ENCODE results near the gene WAPL. TPM values are rescaled to one million over a fixed set of nuclear protein-coding genes. Genes with fewer than 3 reads are reported as not detected.

WAPL gene
- total RNA-seq, 1 experiment from 2014 or later = 49.4 TPM

DNA sequence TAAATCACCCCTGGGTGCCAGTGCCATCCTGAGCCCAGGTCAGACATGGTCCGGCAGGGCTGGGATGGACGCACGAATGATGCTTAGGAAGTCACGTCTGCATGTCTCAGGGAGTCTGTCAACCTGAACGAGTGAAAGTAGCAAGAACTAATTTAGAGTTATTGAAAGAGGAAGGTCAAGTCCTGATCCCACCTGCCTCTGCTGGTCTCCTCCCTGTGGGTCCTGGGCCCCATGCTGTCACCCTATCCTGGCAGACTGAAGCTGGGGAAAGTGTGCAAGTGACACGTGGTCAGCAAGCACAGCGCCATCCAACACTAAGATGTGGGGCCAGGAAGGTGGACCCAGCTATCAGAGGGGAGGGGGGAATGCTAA, 128.9 kb downstream of the WAPL start:
- H3K27me3 ChIP-seq (replicated peaks; ENCODE audit: insufficient read depth, low read depth, low read length, poor library complexity) = no peaks in the 10 kb centered on the region
- DNase-seq (ENCODE audit: low spot score) = no peak
- H3K4me3 ChIP-seq (ENCODE audit: low read depth, low read length, poor library complexity, severe bottlenecking) = no peak overlapping the region
- intact Hi-C loops (cut with micrococcal nuclease; ENCODE audit: unreplicated experiment) = no loop called here
- POLR2A ChIA-PET (ENCODE audit: low non-redundant PET) = interaction anchor here (0.5 kb wide), 1 partner anchor 694 kb away, joined by 5 read pairs; no protein-coding TSS in a partner anchor
- CTCF ChIA-PET = no interaction called here
- TF ChIP-seq CTCF (conservative IDR thresholded peaks at IDR 0.05; ENCODE audit: low read depth, low read length) (no peak), EZH2 (IDR thresholded peaks at IDR 0.05; ENCODE audit: borderline replicate concordance, low read depth, low read length, poor library complexity, severe bottlenecking) (no peak)
- H3K27ac ChIP-seq (ENCODE audit: low read depth, low read length, poor library complexity, severe bottlenecking) = no peak overlapping the region
- no peaks in the 10 kb centered on the region for H3K36me3 ChIP-seq (ENCODE audit: insufficient read depth, low read length, poor library complexity, severe bottlenecking)
- no peaks in the 10 kb centered on the region for H3K9me3 ChIP-seq (ENCODE audit: low read depth, low read length, poor library complexity, severe bottlenecking)
- no peaks in the 10 kb centered on the region for H3K4me1 ChIP-seq (ENCODE audit: insufficient read depth, low read length, poor library complexity, severe bottlenecking)
- no TSS peak for BruUV-seq (replicated peaks)

DNA sequence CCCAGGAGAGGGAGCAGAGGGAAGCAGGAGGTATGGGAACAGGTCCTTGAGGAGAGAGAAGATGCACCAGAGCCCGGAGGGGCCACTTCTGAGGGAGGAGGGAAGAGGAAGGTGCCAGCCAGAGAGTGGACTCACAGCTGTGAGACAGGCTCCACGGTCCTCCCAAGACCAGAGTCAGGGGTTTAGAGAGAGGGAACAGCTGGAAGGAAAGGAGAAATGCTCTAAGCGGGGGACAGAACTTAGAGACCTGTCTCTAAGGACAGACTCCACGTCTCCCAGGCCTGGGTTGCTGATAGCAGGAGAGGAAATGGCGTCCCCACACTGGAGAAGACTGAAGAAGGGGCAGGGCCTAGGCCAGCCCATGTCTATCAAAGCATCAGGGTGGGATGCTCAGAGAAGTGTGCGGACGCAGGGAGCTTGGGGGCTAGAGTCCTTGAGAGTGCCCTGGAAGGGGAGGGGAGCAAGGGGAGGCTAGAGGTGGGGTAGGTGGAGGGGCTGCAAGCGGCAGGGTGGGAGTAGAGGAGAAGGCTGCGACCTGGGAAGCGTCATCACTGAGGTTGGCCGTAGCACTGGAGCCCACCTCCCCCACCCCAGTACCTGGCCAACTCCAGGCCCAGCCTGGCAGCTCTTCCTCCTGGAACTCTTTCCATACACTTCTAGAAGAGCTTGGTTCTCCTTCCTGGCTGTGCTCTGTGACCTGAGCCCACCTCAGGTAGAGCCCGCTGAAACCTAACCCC, 129.4 kb downstream of the WAPL start:
- DNase-seq (ENCODE audit: low spot score) = no peak
- TF ChIP-seq EZH2 (IDR thresholded peaks at IDR 0.05; ENCODE audit: borderline replicate concordance, low read depth, low read length, poor library complexity, severe bottlenecking) (no peak), CTCF (conservative IDR thresholded peaks at IDR 0.05; ENCODE audit: low read depth, low read length) (no peak)
- CTCF ChIA-PET = no interaction called here
- BruUV-seq (replicated peaks) = no TSS peak
- no peaks in the 10 kb centered on the region for H3K4me1 ChIP-seq (ENCODE audit: insufficient read depth, low read length, poor library complexity, severe bottlenecking)
- H3K27me3 ChIP-seq (replicated peaks; ENCODE audit: insufficient read depth, low read depth, low read length, poor library complexity) = no peaks in the 10 kb centered on the region
- POLR2A ChIA-PET (ENCODE audit: low non-redundant PET) = no interaction called here
- no peak overlapping the region for H3K27ac ChIP-seq (ENCODE audit: low read depth, low read length, poor library complexity, severe bottlenecking)
- intact Hi-C loops (cut with micrococcal nuclease; ENCODE audit: unreplicated experiment) = no loop called here
- H3K36me3 ChIP-seq (ENCODE audit: insufficient read depth, low read length, poor library complexity, severe bottlenecking) = no peaks in the 10 kb centered on the region
- no peaks in the 10 kb centered on the region for H3K9me3 ChIP-seq (ENCODE audit: low read depth, low read length, poor library complexity, severe bottlenecking)
- no peak overlapping the region for H3K4me3 ChIP-seq (ENCODE audit: low read depth, low read length, poor library complexity, severe bottlenecking)

GRCh38 chr10:86391236-86391840, 130.3 kb downstream of the WAPL start:
- POLR2A ChIA-PET (ENCODE audit: low non-redundant PET) = no interaction called here
- intact Hi-C loops (cut with micrococcal nuclease; ENCODE audit: unreplicated experiment) = no loop called here
- BruUV-seq (replicated peaks) = no TSS peak
- TF ChIP-seq CTCF (conservative IDR thresholded peaks at IDR 0.05; ENCODE audit: low read depth, low read length) (no peak), EZH2 (IDR thresholded peaks at IDR 0.05; ENCODE audit: borderline replicate concordance, low read depth, low read length, poor library complexity, severe bottlenecking) (no peak)
- Histone ChIP-seq H3K9me3 (ENCODE audit: low read depth, low read length, poor library complexity, severe bottlenecking) (no peaks in the 10 kb centered on the region), H3K27ac (ENCODE audit: low read depth, low read length, poor library complexity, severe bottlenecking) (no peak overlapping the region), H3K27me3 (replicated peaks; ENCODE audit: insufficient read depth, low read depth, low read length, poor library complexity) (no peaks in the 10 kb centered on the region), H3K4me3 (ENCODE audit: low read depth, low read length, poor library complexity, severe bottlenecking) (no peak overlapping the region), H3K4me1 (ENCODE audit: insufficient read depth, low read length, poor library complexity, severe bottlenecking) (no peaks in the 10 kb centered on the region), H3K36me3 (ENCODE audit: insufficient read depth, low read length, poor library complexity, severe bottlenecking) (no peaks in the 10 kb centered on the region)
- CTCF ChIA-PET = no interaction called here
- no peak for DNase-seq (ENCODE audit: low spot score)
